C4-2B (cell line): ENCODE measurements around the gene RBM45.

ENCODE experiments used
- ZFX ChIP-seq: fragments of 450-650 bp; IDR thresholded peaks from 2 replicates; pipeline ENCODE4 v1.6.1; 2017
- TF ChIP-seq, protein P1 (sequence below): fragments of 450-650 bp; conservative IDR thresholded peaks from 2 replicates; pipeline ENCODE4 v1.5.1; 2017; ENCODE audit warnings: mild to moderate bottlenecking

DNA sequence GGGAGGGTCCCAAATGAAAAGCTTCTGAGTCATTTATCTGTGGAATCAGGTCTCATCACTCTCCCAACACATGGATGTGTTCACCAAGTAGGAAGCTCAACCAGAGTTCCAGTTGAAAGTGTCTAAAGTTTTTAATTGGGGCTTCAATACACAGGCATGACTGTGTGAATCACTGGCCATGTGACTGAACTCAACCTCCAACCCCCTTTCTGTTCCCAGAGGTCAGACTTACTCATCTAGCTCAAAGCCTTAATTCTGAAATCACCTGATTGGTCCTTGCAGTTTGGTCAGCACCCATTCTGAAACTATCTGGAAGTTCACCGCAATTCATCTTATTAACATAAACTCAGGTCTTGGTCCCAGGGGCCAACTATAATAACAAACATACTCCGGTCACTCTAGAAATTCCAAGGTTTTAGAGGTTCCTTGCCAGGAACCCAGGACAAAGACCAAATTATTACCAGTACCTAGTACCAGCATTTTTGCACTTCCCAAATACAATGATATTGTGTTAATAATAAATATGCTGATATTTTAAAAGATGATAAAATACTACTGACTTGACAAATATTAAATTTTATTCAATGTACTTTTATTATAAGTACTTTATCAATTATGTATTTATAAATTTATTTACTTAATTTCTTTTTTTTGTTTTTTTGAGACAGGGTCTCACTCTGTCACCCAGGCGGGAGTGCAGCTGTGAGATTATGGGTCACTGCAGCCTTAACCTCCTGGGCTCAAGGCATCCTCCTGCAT is 10.7 kb upstream of the RBM45 start:
- TF ChIP-seq, protein P1, sequence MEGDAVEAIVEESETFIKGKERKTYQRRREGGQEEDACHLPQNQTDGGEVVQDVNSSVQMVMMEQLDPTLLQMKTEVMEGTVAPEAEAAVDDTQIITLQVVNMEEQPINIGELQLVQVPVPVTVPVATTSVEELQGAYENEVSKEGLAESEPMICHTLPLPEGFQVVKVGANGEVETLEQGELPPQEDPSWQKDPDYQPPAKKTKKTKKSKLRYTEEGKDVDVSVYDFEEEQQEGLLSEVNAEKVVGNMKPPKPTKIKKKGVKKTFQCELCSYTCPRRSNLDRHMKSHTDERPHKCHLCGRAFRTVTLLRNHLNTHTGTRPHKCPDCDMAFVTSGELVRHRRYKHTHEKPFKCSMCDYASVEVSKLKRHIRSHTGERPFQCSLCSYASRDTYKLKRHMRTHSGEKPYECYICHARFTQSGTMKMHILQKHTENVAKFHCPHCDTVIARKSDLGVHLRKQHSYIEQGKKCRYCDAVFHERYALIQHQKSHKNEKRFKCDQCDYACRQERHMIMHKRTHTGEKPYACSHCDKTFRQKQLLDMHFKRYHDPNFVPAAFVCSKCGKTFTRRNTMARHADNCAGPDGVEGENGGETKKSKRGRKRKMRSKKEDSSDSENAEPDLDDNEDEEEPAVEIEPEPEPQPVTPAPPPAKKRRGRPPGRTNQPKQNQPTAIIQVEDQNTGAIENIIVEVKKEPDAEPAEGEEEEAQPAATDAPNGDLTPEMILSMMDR = no peak
- no peak for TF ChIP-seq ZFX
